ENCODE data around the gene SPNS2.

- TF ChIP-seq EP300 (IDR thresholded peaks at IDR 0.05) = no peak
- no peak for TF ChIP-seq CTCF (IDR thresholded peaks at IDR 0.05)
- TF ChIP-seq POLR2AphosphoS5 (IDR thresholded peaks at IDR 0.05) = no peak
Measured at GRCh38 chr17:4534928-4535666, 36.4 kb downstream of the SPNS2 start.
